ENCODE measurements around the gene PIANP.

DNA sequence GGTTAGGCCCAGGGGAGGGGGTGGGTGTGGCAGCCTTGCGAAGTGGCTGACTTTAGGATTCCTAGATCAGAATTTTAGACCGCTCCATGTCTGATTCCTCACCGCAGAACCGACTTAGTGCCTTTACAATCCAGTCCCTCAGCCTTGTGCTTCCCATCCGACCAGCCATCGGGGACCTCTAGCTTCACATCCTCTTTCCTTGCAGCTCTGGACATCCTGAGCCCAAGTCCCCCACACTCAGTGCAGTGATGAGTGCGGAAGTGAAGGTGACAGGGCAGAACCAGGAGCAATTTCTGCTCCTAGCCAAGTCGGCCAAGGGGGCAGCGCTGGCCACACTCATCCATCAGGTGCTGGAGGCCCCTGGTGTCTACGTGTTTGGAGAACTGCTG lies 23.8 kb upstream of the PIANP start:
- TF ChIP-seq, protein P1, sequence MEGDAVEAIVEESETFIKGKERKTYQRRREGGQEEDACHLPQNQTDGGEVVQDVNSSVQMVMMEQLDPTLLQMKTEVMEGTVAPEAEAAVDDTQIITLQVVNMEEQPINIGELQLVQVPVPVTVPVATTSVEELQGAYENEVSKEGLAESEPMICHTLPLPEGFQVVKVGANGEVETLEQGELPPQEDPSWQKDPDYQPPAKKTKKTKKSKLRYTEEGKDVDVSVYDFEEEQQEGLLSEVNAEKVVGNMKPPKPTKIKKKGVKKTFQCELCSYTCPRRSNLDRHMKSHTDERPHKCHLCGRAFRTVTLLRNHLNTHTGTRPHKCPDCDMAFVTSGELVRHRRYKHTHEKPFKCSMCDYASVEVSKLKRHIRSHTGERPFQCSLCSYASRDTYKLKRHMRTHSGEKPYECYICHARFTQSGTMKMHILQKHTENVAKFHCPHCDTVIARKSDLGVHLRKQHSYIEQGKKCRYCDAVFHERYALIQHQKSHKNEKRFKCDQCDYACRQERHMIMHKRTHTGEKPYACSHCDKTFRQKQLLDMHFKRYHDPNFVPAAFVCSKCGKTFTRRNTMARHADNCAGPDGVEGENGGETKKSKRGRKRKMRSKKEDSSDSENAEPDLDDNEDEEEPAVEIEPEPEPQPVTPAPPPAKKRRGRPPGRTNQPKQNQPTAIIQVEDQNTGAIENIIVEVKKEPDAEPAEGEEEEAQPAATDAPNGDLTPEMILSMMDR (conservative IDR thresholded peaks at IDR 0.05) = no peak
- TF ChIP-seq EZH2 (IDR thresholded peaks at IDR 0.05; ENCODE audit: low read depth) = no peak
